Esophagus mucosa (tissue), 1 donor: ENCODE data around the gene SCO1. TPM values are rescaled to one million over a fixed set of nuclear protein-coding genes. Genes with fewer than 3 reads are reported as not detected.
A peak's percentile ranks its signal among the peaks of the same experiment; 100 is the strongest.

Source experiments
- ATAC-seq: fragments of 200-7000 bp; cut with Tn5 transposase; one replicate; pipeline ENCODE4 v1.9.1; 2020
- total RNA-seq: library from RNA; stranded (reverse); gene quantifications from one replicate; pipeline ENCODE4 v1.2.4, GENCODE V29; 2023
- donor health status: DM: yes; HTN: yes; CAD: no.

Gene SCO1
- total RNA-seq, 1 donor from 2014 or later: 17.3 TPM

DNA sequence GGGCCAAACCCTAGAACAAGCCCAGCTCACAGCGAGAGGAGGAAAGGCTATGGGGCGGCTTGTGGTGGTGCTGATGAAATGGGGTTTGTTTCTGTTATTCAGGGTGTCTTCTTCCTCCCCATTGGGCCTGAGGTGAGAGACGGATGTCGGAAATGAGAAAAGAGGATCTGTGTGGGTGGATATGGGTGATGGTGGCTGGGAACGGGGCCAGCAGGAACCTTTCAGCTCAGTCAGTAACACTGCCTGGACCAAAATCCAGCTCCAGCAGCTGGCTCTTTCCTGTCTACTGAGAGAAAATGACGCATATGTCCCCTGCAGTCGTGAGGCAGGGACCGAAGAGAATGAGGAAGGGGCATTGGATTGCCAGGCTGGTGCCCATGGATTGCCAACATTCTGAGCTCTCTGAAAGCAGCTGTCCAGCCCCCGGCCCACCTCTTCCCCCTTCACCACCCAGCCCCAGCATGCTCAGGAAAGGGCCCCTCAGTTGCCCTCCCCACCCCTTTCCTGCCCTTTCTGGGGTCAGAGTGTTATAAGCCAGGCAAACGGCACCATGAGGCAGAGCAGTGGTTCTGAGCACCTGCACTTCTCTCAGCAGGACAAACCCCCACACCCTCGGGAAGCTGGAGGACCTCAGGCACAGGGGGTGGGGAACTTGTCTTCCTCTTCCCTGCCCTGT is 44.2 kb downstream of the SCO1 start:
- no peak for ATAC-seq

GRCh38 chr17:10651927-10652326 is 45.4 kb downstream of the SCO1 start:
- no peak for ATAC-seq

GRCh38 chr17:10649602-10650001 is 47.7 kb downstream of the SCO1 start:
- no peak for ATAC-seq

DNA sequence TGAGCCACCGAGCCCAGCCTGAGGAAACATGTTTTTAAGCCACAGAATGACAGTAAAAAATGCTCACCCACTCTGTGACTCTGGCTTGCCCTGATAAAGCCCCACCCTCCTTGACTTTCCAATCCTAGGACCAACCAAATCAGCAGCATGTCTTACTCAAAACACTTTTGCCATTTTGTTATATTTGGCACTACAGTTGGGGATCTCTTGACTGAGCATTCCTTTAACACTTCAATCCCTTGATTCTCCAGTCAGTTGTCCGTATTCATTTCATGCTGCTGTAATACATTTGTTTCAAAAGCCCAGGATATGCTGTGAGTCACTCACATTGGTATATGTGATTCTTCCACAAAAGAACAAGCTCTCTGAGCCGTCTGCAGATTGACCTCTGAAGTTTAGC is 48.4 kb downstream of the SCO1 start:
- ATAC-seq: no peak

GRCh38 chr17:10648381-10648780 is 49.0 kb downstream of the SCO1 start:
- no peak for ATAC-seq

DNA sequence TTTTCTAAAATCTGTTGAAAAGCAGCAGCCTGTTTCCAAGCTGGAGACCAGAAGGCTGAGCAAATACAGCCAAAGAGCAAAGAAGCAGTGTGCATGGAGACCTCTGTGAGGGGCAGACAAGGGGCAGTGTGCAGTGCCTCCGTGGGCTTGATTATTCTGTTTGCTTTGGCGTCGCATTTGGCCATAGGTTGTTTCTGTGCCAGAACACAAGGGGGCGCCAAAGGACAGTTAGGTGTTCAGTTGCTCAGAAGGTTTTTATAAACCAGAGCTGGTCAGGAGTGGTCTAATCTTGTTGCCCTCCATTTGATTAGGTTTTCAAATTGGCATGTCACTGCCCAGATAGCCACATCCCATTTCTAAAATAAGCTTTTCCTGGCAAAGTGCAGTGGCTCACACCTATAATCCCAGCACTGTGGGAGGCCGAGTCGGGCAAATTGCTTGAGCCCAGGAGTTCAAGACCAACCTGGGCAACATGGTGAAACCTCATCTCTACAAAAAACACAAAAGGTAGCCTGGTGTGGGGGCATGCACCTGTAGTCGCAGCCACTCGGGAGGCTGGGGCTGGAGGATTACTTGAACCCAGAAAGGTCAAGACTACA is 50.8 kb downstream of the SCO1 start:
- peak; percentile 63 for ATAC-seq

GRCh38 chr17:10640475-10640874 is 56.9 kb downstream of the SCO1 start:
- ATAC-seq: no peak

DNA sequence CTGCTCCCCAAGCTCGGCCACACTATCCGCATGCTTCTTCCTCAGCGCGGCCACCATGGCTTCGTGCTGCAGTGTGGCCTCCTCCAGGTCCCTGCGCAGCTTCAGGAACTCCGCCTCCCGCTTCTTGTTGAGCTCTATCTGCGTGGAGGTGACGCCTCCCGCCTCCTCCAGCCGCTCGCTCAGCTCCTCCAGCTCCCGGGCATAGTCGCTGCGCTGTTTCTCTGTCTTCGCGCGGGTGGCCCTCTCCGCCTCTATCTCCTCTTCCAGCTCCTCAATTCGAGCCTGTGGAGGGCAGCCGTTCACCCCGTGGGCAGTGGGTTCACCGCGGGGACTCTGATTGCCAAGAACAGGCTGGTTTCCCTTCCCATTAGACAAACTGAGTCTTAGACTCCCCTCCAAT is 59.2 kb downstream of the SCO1 start:
- no peak for ATAC-seq

DNA sequence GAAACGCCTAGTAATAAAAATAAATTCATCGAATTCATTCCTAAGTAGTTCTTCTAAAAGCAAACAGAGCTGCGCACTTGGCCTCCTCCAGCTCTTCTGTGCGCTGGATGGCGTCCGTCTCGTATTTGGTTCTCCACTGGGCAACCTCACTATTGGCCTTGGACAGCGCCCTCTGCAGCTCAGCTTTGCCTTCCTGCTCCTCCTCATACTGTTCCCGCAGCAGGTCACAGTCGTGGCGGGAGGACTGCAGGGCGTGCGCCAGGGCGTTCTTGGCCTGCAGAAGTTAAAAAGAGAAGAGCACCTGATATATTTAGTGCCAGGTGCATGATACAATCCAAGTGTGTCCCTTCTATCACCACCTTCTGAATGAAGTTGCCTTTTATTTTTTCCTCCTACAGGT is 62.0 kb downstream of the SCO1 start:
- no peak for ATAC-seq

DNA sequence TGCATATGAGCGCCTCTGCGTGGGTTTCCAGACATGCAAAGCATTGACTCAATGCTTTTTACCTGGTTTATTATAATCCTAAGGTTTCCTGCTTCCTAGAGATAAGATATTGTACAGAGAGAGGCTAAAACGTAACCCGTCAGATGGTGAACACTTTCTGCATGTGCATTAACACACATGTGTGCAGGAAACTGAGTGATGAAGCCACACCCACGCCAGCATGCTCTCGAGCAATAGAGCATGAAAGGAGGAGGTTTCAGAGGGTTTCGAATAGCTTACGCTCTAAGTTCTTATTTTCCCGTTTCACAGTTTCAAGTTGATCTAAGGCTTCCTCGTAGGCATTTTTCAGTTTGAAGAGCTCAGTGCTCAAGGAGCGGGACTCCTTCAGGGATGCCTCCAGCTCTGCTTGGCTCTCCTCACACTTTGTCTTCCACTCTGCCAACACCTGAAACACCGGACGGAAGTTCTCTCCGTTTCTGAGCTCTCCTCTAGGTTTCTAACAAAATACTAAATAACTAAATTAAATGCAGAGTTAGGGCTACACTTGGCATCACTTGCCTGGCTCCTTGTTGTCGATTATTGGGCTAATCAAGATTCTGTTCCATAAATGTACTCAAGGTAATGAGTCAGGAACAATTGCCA is 63.5 kb downstream of the SCO1 start:
- ATAC-seq: no peak

- no peak for ATAC-seq
These were observed 65.6 kb downstream of the SCO1 start for GRCh38 chr17:10631701-10632100.

DNA sequence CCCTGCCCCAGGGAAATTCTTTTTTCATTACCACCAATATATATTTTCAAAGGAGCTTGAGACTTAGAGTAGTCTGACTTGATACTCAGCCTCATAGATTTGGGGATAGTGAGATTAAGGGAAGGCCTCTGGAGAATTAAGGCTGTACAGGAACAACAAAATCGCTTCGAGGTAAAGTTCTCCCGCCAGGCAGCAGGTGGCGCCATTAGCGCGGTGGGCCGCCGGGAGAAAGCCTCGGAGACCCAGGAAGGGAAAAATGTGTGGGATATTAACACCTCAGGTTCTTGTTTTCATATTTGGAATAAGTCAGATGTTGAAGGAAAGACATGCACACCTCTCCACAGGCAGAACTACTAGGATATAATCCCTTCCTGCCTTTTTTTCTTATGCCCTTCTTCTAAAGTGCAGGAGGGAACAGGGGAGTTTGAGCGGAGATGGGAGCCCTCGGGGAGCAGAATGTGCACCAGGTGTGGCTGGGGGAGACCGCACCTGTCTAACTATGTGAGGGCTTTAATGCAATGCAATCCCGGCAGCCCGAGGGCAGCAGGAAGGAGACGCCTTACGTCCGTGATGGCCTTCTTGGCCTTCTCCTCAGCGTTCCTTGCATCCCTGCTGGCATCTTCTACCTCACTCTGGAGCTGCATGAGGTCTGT is 66.2 kb downstream of the SCO1 start:
- no peak for ATAC-seq

- no peak for ATAC-seq
These were observed 67.6 kb downstream of the SCO1 start for GRCh38 chr17:10629706-10630105.

DNA sequence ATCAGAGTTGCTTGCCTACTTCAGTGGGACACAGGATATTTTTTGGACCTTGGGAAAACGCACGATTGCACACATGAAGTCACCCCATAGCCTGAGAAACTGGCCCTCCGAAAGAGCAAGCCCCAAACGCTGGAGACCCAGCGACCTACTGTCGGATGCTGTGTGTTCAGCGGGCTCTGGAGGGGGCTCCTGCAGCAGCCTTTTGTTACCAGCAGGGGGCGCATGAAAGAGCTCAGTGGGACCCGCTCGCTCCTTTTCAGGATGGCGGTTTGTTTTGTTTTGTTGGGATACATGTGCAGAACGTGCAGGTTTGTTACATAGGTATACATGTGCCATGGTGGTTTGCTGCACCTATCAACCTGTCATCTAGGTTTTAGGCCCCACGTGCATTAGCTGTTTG is 68.6 kb downstream of the SCO1 start:
- no peak for ATAC-seq

DNA sequence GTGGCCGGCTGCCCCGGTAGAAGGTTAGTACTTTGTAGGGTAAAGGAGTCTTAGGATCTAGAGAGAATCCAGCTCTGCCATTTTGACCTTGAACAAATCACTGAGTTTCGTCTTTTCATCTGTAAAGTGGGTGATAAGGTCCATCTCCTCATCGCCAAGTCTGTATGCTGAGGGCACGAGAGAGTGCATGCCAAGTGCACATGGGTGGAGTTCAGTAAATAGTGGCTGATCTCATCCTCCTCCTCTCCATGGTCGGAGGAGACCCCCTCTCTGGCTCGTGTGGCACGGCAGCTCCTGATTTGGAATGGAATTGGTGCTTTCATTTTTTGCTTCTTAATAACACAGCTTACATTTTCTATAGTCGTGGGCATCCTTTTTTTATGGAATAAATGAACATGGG is 70.9 kb downstream of the SCO1 start:
- ATAC-seq: no peak

- ATAC-seq: no peak
These were observed 72.4 kb downstream of the SCO1 start for GRCh38 chr17:10624969-10625368.

DNA sequence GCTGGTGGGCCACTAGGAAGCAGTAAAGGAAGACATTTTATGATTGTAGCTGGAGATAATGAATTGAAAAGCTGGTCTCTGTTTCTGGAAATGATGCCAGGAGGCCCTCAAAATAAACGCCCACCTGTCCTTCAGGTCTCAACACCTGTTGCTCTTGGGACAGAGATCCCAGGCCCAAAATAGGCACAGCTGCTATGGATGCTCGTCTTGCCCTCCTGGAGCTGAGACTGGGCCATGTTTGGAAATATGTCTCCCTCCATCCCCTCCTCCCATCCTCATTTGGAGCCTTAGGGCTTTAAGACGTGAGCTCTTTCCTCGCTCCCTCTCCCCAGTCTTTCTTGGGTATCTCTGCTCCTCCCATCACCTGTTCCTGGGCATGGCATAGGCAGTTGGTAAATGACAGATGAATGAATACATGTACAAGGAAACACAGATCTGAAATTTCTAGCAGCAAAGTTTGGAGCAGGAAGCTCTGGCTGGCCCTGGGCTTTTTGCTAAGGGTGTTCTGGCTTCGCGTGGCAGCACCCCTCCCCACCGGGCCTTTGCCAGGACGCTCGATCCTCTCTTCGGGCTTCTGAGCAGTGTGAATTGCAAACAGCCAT is 73.5 kb downstream of the SCO1 start:
- no peak for ATAC-seq

DNA sequence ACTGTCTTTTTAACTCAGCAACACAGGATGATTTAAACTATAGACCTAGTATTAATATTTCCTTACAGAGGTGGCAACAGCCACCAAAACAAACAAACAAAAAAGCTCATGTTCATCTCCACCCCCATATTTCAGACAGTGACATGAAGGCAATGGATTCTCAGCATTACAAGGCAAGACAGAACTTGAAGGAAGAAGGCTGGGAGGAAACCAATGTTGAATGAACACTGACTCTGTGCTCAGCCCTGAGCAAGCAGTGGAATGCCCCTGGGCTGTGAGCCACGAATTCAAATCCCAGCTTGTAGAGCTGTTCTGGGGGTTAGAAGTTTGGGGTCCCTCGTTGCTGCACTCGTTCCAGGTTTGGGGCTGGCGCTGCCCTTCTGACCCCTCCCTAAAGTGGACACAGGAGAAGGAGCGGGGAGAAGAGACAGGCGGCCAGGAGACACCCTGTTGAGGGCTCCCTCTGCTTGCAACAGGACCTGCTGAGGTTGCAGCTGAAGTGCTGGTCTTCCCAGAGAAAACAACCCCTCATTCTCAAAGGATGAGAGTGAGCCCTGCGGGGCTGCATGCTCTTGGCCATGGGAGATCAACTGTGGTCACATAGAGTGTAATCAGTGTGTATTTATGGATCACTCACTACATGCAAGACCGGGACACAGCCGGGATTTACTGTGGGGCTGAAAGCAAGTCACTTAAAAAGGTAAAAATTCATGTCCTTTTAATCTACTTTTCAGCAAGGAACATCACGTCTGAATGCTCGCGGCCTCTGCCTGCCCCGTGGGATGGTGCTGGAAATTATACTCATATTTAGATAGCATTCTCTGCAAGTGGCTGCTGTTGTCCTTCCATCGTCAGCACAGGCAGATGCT is 74.5 kb downstream of the SCO1 start:
- ATAC-seq: peak; percentile 80
